Fibroblast of lung (primary cell): ENCODE measurements around the gene UTP4.

ENCODE experiments used
- CTCF ChIP-seq, 2 donors: IDR thresholded peaks in 1 of 2; conservative IDR thresholded peaks in 1 of 2; 1 replicate in 1 of 2; 2 replicates in 1 of 2; pipeline ENCODE4 v1.5.1; 2011 to 2012; ENCODE audit warnings: low read length in 2 of 2, control low read depth in 1 of 2, inconsistent platforms in 1 of 2, low read depth in 1 of 2, mild to moderate bottlenecking in 1 of 2
- EZH2 ChIP-seq: IDR thresholded peaks from 2 replicates; pipeline ENCODE4 v1.5.1; 2012; ENCODE audit warnings: low read length, control low read depth, mild to moderate bottlenecking; ENCODE audit errors: missing control alignments

- TF ChIP-seq CTCF (conservative IDR thresholded peaks at IDR 0.05 in 1 of 2, IDR thresholded peaks at IDR 0.05 in 1 of 2; ENCODE audit: low read depth in 1 of 2, low read length in 2 of 2) (peak; percentile 78 to 79), EZH2 (no peak)
Observed at GRCh38 chr16:69150146-69150865, 17.9 kb downstream of the UTP4 start.
